Calu3 (cell line): ENCODE results near the gene CPNE8. TPM values are rescaled to one million over a fixed set of nuclear protein-coding genes. Genes with fewer than 3 reads are reported as not detected.

ENCODE experiments used
- BruUV-seq: library from RNA; stranded (reverse); fragments of 400-500 nt; replicated peaks from 2 replicates; lab custom pipeline; 2021; lab: Mats Ljungman, UMichigan
- CTCF ChIA-PET: fragments of 300-600 bp; sonication (Branson Sonifier 250); formaldehyde crosslinking; loops from one replicate; lab custom pipeline; 2022; ENCODE audit warnings: antibody characterized with exemption; lab: Charles Lee
- DNase-seq: peaks from one replicate; pipeline ENCODE4 v3.0.0; 2022
- H3K27ac Mint-ChIP-seq: one replicate; pipeline ENCODE4 v1.8.0; 2022; ENCODE audit warnings: mixed read lengths; ENCODE audit not compliant: unreplicated experiment
- H3K27me3 Mint-ChIP-seq: one replicate; pipeline ENCODE4 v1.8.0; 2022; ENCODE audit warnings: mixed read lengths; ENCODE audit not compliant: unreplicated experiment
- H3K36me3 Mint-ChIP-seq: one replicate; pipeline ENCODE4 v1.8.0; 2022; ENCODE audit warnings: mild to moderate bottlenecking, moderate library complexity, mixed read lengths; ENCODE audit not compliant: insufficient read depth, unreplicated experiment
- H3K4me1 Mint-ChIP-seq: one replicate; pipeline ENCODE4 v1.8.0; 2022; ENCODE audit warnings: mild to moderate bottlenecking, low read depth, mixed read lengths; ENCODE audit not compliant: unreplicated experiment
- H3K4me3 Mint-ChIP-seq: one replicate; pipeline ENCODE4 v1.8.0; 2022; ENCODE audit warnings: mild to moderate bottlenecking, low read depth, moderate library complexity, mixed read lengths; ENCODE audit not compliant: unreplicated experiment
- H3K9me3 Mint-ChIP-seq: one replicate; pipeline ENCODE4 v1.8.0; 2022; ENCODE audit warnings: low read depth, mixed read lengths; ENCODE audit not compliant: unreplicated experiment
- CTCF ChIP-seq: fragments of 200-600 bp; IDR thresholded peaks from one replicate; pipeline ENCODE4 v1.8.0; 2022; ENCODE audit warnings: antibody characterized with exemption; ENCODE audit not compliant: unreplicated experiment
- intact Hi-C: fragments of 100-400 bp; cut with micrococcal nuclease; formaldehyde crosslinking; loops from one replicate; pipeline ENCODE4 v1.10.0; 2022; ENCODE audit not compliant: unreplicated experiment
- total RNA-seq: library from RNA; stranded (reverse); gene quantifications from 2 replicates; pipeline ENCODE4 v1.2.3, GENCODE V29; 2022

The CPNE8 gene
- total RNA-seq, 1 experiment from 2014 or later = 17.8 TPM

- H3K4me1 Mint-ChIP-seq = peaks cover 12% of the 10 kb centered on the region
- no peaks in the 10 kb centered on the region for H3K9me3 Mint-ChIP-seq
- DNase-seq = peak; percentile 76
- H3K4me3 Mint-ChIP-seq = peak overlapping the region; percentile 90
- H3K27me3 Mint-ChIP-seq = no peaks in the 10 kb centered on the region
- TF ChIP-seq CTCF = no peak
- H3K36me3 Mint-ChIP-seq = peaks cover 37% of the 10 kb centered on the region
- intact Hi-C loops = loop anchor here (10.0 kb wide), 2 partner anchors 240 to 850 kb away; no protein-coding TSS in a partner anchor
- no TSS peak for BruUV-seq
- CTCF ChIA-PET = interaction anchor here (0.6 to 2.7 kb wide), 5 partner anchors 13 to 520 kb away, joined by 3 to 10 read pairs (median 5); no protein-coding TSS in a partner anchor
- H3K27ac Mint-ChIP-seq = peak overlapping the region; percentile 88
These were observed 583 bp downstream of the CPNE8 start for GRCh38 chr12:38904537-38905479.

- intact Hi-C loops = loop anchor here (10.0 kb wide), 2 partner anchors 239 to 849 kb away; no protein-coding TSS in a partner anchor
- peaks cover 12% of the 10 kb centered on the region for H3K4me1 Mint-ChIP-seq
- H3K27me3 Mint-ChIP-seq = no peaks in the 10 kb centered on the region
- peak overlapping the region; percentile 90 for H3K4me3 Mint-ChIP-seq
- H3K9me3 Mint-ChIP-seq = no peaks in the 10 kb centered on the region
- no peak for DNase-seq
- H3K27ac Mint-ChIP-seq = peak overlapping the region; percentile 88
- no TSS peak for BruUV-seq
- CTCF ChIA-PET = no interaction called here
- peaks cover 37% of the 10 kb centered on the region for H3K36me3 Mint-ChIP-seq
- TF ChIP-seq CTCF = no peak
These were observed 1.8 kb downstream of the CPNE8 start for GRCh38 chr12:38903596-38903995.

- CTCF ChIA-PET = no interaction called here
- no TSS peak for BruUV-seq
- intact Hi-C loops = loop anchor here (10.0 kb wide), 1 partner anchor 123 kb away; no protein-coding TSS in a partner anchor
- H3K27me3 Mint-ChIP-seq = no peaks in the 10 kb centered on the region
- H3K4me3 Mint-ChIP-seq = no peak overlapping the region
- H3K27ac Mint-ChIP-seq = no peak overlapping the region
- no peak for TF ChIP-seq CTCF
- no peak for DNase-seq
- H3K36me3 Mint-ChIP-seq = no peaks in the 10 kb centered on the region
- no peaks in the 10 kb centered on the region for H3K9me3 Mint-ChIP-seq
- H3K4me1 Mint-ChIP-seq = peaks cover 18% of the 10 kb centered on the region
These were observed 7.2 kb downstream of the CPNE8 start for GRCh38 chr12:38898001-38898684.

GRCh38 chr12:38895446-38895845 is 9.9 kb downstream of the CPNE8 start:
- Mint-ChIP-seq H3K4me3 (no peak overlapping the region), H3K4me1 (peaks cover 24% of the 10 kb centered on the region), H3K27ac (no peak overlapping the region), H3K9me3 (no peaks in the 10 kb centered on the region), H3K36me3 (no peaks in the 10 kb centered on the region), H3K27me3 (no peaks in the 10 kb centered on the region)
- intact Hi-C loops = loop anchor here (10.0 kb wide), 1 partner anchor 121 kb away; no protein-coding TSS in a partner anchor
- no peak for TF ChIP-seq CTCF
- no peak for DNase-seq
- CTCF ChIA-PET = interaction anchor here (0.6 kb wide), 1 partner anchor 207 kb away, joined by 3 read pairs; no protein-coding TSS in a partner anchor
- no TSS peak for BruUV-seq
